ENCODE results near the gene ATP6V0C.
A peak's percentile ranks its signal among the peaks of the same experiment; 100 is the strongest.

Gene ATP6V0C
- total RNA-seq, result 4.9 to 6.5 reads per million in 2 donors

DNA sequence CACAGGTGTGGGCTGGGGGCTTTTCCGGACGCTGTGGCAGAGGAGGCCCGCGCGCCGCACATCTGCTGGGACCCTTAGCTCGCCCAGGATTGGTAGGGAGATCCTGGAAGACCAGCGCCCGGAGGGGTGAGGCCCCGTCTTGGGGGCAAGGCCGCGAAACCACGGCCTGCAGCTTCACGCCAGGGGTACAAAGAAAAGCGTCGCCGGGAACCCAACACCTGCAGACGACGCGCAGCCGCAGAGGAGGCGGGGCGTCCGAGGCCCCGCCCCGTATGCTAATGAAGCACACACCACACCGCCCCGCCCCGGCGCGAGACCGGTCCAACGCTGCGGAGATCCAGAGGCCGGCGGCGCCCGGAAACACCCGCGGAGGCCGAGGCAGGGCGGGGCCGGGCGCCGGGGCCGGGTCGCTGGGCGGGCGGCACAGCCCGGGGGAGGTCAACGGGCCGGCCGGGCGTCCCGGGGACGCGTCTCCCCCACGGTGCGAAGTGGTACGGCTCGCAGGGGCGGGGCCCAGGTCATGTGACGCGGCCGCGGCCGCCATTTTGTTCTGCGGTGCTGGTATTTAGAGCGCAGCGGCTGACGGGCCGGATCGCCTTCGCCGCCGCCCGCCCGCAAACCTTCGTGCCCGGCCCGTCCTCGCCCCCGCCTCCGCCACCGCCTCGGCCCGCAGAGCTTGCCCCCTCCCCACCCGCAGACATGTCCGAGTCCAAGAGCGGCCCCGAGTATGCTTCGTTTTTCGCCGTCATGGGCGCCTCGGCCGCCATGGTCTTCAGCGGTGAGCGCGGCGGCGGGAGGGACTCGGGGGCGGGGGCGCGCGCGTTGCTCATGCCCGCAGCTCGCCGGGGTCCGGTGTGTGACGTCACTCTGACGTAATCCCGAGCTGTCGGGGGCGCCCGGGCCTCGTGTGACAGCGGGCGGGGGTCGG is at the start of gene ATP6V0C:
TSS of gene ATP6V0C (plus strand) at position 548 of the 928 bp plus-strand sequence. CDS start at position 700, 152 bp downstream.
- DNase-seq, result peak; percentile 79 to 93 (median 86)

- no peak for DNase-seq
Observed at GRCh38 chr16:2464333-2464732, 49.4 kb upstream of the ATP6V0C start.

DNA sequence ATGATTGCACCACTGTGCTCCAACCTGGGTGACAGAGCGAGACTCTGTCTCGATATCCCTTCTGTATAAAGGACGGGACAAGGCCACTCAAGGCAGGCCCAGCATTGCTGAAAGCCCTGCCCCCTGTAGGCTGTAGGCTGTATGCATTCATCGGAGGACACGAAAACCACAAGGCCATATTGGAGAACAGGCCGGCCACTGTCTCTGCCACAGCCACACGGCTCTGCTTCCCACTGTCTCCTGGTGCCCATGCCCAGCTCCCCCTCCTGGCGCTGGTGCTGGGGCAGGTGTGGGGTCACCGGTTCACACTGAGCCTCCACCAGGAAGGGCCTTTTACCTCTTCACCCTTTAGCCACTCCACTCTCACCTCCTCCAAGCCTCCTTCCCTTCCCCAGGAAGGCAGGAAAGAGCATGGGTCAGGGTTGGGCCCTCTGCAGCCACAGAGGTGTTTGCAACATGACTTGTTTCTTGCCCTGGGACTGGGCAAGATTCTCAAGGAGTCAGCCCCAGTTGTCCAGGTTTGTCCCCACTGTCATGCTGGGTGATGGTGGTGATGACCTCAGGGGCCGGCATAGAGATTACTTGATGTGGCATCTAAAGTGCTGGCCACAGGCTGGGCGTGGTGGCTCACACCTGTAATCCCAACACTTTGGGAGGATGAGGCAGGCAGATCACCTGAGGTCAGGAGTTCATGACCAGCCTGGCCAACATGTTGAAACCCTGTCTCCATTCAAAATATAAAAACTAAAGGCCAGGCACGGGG is 47.9 kb upstream of the ATP6V0C start:
- DNase-seq, result no peak

DNA sequence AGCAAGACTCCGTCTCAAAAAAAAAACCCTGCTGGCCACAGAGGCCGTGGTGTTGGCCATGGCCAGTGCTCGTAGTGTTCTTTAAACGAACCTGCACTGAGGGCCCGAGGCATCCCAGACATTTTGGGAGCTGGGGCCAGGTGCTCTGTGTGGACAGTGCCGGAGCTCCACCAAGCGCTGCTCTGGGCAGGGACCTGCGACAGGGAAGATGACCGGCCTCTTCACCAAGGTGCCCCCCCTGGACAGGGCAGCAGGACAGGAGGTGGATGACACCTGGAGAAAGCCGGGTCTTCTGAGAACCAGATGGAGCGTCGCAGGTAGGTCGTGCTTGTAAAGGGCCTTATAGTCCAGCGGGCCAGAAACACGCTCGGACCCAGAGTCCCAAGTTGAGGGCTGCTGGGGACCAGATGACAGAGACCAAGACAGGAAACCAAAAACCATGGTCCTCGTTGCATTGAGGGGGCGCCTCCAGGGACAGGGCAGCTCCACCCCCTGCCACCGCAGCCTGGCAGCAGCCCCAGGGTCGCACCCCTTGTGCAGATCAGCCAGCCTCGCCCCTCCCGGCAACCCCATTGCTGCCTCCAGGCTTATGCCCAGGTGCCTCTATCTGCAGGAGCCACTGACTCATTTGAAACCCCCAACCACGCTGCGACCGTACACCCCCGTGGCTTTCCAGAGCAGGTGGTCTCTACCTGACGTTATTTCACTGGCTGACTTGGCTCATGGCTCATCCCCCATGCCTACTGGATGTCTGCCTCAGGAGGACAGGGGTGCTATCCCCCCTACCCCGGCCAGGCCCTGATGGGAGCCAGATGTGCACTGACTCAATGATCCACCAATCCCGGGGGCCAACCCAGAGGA is 46.9 kb upstream of the ATP6V0C start:
- DNase-seq, result no peak

GRCh38 chr16:2467528-2468232 is 46.1 kb upstream of the ATP6V0C start:
- DNase-seq, result no peak

DNA sequence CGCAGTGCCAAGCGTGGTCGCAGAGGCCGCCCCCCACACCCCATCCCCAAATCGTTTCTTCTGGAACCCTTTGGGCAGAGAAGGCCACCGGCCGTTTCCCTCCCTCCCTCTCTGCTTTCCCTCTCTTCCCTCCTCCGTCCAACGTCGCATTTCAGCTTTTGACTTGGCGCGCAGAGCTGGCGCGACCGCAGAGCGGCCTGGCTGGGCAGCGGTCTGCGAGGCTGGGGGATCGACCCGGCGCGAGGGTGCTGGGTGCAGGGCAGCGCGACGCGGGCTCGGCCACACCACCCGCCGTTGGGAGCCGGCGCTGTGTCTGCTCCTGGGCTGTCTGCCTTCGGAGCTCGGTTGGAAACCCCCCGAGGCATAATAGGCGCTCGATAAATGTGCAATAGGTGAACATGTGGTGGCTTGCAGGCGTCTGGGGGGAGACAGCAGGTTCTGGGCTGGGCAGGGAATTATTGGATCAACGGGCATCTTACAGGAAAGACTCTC is 45.5 kb upstream of the ATP6V0C start:
- DNase-seq, result no peak

DNA sequence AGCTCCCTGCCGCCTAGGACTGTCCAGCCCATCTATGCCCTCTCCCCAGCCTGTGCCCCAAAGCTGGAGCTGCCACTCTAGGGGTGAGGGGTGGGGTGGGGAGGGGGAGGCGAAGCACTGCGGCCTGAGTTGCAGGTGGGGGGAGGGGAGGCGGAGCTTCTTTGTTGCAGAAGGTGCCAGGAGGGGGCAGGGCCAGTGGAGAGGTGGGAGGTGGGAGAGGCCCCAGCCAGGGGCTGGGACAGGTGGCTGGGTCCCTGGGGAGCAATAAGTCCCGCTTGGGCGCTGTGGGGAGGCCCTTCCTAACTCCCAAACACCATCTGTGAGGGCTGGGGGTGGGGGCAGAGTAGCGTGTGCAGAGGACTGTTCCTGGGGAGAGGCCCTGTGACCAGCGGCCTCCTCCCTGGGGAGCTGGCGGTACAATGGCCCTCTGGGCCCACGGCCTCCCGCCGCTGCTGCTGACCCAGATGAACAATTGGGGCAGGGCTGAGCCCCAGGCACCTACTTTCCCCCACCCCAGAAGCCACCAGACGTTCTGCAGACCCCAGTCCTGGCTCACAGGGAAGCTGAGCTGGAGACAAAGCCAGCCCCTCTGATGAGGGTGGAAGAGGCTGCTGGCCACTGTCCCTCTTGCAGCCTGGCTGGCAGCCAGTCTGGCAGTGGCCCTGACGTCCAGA is 44.9 kb upstream of the ATP6V0C start:
- no peak for DNase-seq

DNA sequence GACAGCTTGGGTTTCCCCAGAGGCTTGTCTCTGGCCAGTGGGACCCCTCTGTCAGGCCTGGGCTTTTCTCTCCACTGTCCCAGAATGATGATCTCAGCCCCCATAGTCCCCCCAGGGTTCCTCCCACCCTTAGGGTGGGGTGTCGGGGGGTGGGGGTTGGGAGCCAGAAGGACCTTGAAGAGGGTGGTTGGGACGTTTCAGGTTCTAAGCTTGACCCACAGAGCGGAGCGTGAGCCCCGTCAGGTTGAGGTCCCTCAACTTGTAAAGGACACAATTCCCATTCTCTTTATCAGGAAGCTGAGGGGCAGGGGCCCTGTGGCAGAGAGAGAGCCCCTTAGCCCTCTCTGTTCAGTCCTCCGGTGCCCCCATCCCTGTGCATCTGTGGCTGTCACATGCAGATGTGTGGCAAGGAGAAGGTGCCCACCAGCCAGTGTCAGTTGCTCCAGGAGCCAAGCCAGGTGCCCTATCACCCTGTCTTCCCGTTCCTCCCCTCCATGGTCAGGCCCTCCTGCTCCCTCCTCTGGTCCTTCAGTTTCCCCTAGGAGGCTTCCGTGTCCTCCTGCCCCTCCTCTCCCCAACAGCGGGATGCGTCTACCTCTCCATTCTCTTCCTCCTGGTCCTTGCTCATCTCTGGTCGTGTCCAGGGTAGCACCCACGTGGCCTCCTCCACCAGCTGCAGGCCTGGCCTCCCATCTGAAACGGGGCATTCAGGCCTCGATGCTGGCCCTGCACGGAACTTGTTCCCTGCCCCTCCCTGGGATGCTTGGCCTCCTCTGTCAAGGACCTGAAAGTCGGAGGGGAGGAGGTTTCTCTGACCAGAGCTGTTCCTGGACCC is 44.1 kb upstream of the ATP6V0C start:
- no peak for DNase-seq

GRCh38 chr16:2470234-2470601 is 43.5 kb upstream of the ATP6V0C start:
- DNase-seq, result no peak

DNA sequence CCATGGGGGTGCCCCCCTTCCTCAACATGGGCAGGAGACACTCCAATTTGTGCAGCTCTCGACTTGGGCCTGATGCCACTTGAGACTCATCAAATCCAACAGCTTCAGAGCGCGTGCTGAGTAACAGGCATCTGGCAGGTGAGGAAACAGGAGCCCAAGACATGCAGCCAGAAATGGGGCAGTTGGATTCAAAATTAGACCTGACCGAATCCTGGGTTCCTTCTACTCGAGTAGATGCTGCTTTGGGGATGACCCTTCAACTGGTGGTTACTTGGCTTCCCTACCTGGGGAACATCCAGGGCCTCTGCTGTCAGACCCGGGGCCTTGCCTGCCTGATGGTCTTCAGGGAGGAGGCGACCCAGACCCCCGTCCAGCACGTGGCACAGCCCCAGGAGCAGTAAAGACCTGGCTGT is 43.1 kb upstream of the ATP6V0C start:
- no peak for DNase-seq

- no peak for DNase-seq
Observed at GRCh38 chr16:2471016-2471652, 42.6 kb upstream of the ATP6V0C start, which contains the start of gene NTN3. Gene NTN3 (plus strand): TSS chr16:2471297. CDS start chr16:2471702, 405 bp downstream.

- DNase-seq, result no peak
Observed at GRCh38 chr16:2471653-2472487, 41.9 kb upstream of the ATP6V0C start.

GRCh38 chr16:2472488-2472864 is 41.3 kb upstream of the ATP6V0C start:
- DNase-seq, result no peak

DNA sequence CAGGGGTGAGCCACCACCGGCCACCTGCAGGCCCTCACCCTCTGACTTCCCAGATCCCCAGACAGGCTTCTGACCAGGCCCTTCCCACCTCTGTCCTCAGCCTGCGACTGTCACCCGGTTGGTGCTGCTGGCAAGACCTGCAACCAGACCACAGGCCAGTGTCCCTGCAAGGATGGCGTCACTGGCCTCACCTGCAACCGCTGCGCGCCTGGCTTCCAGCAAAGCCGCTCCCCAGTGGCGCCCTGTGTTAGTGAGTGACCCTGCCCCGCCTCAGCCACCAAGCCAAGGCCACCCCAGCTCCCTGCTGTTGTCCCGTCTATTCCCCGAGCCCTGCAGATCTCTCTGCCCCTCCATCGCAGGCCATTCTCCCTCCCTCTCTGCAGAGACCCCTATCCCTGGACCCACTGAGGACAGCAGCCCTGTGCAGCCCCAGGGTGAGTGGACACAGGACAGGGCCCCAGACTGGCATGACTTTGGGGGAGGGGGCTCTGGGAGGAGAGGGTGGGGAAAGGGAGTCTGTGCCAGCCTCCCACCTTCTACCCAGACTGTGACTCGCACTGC is 40.8 kb upstream of the ATP6V0C start:
- no peak for DNase-seq

DNA sequence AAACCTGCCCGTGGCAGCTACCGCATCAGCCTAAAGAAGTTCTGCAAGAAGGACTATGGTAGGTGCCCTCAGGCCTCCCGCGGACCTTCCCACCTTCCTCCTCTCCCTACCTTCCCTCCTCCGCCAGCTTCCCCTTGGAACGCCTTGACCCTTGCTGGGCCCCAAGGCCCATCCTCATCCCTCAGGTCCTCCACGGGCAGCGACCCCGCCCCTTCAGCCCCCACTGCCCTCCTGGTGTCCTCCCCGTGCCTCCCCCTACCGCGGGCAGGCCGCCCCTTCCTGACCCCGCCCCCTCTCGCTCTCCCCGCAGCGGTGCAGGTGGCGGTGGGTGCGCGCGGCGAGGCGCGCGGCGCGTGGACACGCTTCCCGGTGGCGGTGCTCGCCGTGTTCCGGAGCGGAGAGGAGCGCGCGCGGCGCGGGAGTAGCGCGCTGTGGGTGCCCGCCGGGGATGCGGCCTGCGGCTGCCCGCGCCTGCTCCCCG is 40.3 kb upstream of the ATP6V0C start:
- DNase-seq, result peak in 1 of 5 experiments; percentile 11

GRCh38 chr16:2473999-2474876 is 39.5 kb upstream of the ATP6V0C start:
- DNase-seq, result peak in 4 of 5 experiments; percentile 29 to 72 (median 52)

- DNase-seq, result peak; percentile 63 to 82 (median 66)
Observed at GRCh38 chr16:2474877-2475412, 38.8 kb upstream of the ATP6V0C start, which contains the start of gene TBC1D24. Gene TBC1D24 (plus strand): TSS chr16:2475127. CDS start chr16:2496149, 21,022 bp downstream.

Measured in T-helper 2 cell (primary cell).